GM12801 (cell line): ENCODE results near the gene ZNF236.

ENCODE experiments used
- TF ChIP-seq, protein P1 (sequence below): IDR thresholded peaks from one replicate; pipeline ENCODE4 v1.5.1; 2011; ENCODE audit warnings: control low read depth; ENCODE audit not compliant: insufficient read length; ENCODE audit errors: extremely low read depth

Gene ZNF236

DNA sequence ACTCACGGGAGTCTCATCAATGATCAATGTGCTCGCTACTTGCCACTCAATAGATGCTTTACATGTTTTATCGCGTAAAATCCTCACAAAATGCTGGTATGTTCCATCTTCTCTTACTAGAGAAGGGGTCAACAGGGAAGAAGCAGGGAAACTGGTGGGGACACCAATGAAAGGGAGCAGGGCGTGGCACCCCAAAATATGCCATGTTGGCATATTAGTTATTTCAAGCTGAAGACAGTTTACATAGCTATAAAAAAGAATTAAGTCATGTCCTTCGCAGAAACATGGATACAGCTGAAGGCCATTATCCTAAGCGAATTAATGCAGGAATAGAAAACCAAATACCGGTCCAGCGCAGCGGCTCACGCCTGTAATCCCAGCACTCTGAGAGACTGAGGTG is 8.1 kb upstream of the ZNF236 start:
- TF ChIP-seq, protein P1, sequence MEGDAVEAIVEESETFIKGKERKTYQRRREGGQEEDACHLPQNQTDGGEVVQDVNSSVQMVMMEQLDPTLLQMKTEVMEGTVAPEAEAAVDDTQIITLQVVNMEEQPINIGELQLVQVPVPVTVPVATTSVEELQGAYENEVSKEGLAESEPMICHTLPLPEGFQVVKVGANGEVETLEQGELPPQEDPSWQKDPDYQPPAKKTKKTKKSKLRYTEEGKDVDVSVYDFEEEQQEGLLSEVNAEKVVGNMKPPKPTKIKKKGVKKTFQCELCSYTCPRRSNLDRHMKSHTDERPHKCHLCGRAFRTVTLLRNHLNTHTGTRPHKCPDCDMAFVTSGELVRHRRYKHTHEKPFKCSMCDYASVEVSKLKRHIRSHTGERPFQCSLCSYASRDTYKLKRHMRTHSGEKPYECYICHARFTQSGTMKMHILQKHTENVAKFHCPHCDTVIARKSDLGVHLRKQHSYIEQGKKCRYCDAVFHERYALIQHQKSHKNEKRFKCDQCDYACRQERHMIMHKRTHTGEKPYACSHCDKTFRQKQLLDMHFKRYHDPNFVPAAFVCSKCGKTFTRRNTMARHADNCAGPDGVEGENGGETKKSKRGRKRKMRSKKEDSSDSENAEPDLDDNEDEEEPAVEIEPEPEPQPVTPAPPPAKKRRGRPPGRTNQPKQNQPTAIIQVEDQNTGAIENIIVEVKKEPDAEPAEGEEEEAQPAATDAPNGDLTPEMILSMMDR: no peak

DNA sequence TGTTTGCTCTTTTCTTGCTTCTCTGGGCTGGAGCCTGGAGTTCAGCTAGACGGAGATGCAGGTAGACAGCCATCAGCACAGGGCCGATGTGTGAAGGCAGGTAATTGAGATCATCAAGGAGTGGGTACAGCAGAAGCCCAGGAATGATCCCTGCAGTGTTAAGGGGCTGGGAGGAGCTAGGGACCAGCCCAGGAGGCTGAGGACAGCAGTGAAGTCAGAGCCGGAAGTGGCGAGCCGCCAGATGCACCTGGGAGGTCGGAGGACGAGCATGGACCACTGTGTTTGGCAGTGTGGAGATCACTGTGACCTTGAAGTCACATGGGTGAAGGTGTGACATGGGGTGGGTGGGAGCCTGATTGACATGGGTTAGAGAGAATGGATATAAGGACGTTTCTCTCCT is 6.2 kb upstream of the ZNF236 start:
- TF ChIP-seq, protein P1: no peak

DNA sequence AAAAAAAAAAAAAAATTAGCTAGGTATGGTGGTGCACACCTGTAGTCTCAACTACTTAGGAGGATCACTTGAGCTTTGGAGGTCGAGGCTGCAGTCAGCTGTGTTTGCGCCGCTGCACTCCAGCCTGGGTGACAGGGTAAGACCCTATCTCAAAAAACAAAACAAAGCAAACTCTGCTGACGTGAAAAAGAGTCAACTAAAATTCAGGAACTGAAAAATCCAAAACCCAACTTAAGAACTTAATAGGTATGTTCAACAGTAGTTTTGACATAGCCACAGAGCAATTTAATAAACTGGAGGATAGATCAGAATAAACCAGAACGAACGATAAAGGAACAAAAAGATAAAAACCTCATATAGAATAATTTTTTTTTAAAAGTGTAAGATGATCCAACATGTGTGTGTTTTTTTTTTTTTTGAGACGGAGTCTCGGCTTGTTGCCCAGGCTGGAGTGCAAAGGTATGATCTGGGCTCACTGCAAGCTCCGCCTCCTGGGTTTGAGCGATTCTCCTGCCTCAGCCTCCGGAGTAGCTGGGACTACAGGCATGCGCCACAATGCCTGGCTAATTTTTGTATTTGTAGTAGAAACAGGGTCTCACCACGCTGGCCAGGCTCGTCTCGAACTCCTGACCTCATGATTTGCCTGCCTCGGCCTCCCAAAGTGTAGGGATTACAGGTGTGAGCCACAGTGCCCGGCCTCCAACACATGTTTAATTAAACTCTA is 4.3 kb upstream of the ZNF236 start:
- TF ChIP-seq, protein P1: no peak

DNA sequence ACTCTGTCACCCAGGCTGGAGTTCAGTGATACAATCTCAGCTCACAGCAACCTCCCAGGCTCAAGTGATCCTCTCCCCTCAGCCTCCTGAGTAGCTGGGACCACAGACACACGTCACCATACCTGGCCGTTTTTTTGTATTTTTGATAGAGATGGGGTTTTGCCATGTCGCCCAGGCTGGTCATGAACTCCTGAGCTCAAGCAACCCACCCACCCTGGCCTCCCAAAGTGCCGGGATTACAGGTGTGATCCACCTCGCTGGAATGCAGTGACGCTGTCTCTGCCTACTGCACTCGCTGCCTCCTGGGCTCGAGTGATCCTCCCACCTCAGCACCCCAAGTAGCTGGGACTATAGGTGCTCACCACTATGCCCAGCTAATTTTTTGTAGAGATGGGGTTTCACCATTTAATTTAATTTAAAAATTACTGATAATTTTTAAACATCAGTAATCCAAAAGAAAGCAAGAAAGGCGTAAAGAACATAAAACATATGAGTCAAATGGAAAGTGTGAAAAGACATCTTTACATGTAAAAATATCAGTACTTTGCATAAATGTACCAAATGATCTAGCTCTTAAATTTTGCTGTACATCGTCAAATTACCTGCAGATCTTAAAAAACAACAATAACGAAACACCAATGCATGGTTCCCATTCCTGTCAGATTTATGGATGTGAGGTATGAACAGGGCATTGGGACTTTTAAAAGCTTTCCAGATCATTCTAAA is 2.8 kb upstream of the ZNF236 start:
- TF ChIP-seq, protein P1: no peak

DNA sequence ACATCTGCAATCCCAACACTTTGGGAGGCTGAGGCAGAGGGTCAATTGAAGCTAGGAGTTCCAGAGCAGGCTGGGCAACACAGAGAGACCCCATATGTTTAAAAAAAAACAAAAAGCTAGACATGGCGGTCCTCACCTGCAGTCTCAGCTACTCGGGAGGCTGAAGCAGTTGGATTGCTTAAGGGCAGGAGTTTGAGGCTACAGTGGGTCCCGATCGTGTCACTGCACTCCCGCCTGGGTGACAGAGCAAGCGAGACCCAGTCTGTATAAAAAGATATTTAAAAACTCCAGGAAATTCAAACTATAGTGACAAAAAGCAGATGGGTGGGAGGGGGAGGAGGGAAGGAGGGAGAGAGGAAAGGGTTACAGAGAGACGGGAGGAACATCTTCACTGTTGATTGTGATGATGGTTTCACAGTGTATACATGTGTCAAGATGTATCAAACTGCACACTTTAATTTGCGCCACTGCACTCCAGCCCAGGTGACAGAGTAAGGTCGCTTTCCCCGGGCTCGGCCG is 942 bp upstream of the ZNF236 start:
- TF ChIP-seq, protein P1: no peak

DNA sequence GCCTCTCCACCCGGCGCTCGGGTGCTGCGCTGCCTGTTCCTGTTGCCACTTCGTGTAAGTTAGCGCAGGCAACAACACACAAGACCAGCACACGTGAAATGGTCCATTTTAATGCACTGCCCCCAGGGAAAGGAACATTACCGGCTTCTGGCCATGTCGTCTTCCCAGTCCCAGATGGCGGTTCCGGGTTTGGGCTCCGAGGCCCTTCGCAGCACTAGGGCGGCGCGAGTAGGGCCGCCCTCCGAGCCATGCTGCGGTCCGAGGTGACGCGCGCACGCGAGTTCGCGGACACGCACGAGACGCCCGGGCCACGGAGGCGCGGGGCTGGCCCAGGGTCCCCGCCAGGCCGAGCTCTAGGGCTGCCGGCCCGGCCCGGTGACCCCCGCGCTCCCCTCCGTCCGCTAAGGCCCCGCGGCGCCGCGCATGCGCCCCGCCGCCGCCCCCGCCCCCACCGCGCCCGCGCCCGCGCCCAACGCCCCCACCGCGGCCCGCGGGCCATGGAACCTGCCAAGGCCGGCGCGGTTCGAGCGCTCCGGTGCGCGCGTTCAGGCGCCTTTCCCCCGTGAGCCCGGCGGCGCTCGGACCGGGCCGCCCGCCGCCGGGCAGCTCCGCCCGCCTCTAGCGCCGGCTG is 367 bp upstream of the ZNF236 start:
- TF ChIP-seq, protein P1: no peak

DNA sequence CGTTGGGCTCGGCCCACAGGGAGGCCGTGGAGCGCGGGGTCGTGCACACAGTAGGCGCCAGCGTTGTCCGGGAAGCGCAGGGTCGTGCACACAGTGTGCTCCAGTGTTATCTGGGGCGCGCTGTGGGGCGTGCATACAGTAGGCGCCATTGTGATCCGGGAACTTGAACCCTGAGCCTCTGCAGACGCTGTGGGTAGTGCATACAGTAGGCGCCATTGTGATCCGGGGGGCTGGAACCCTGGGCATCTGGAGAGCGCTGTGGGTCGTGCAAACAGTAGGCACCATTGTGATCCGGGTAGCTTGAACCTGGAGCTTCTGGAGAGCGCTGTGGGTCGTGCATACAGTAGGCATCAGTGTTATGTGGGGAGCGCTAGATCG is 793 bp downstream of the ZNF236 start:
- TF ChIP-seq, protein P1: no peak
